ENCODE results near the gene WDR20.

The WDR20 gene

DNA sequence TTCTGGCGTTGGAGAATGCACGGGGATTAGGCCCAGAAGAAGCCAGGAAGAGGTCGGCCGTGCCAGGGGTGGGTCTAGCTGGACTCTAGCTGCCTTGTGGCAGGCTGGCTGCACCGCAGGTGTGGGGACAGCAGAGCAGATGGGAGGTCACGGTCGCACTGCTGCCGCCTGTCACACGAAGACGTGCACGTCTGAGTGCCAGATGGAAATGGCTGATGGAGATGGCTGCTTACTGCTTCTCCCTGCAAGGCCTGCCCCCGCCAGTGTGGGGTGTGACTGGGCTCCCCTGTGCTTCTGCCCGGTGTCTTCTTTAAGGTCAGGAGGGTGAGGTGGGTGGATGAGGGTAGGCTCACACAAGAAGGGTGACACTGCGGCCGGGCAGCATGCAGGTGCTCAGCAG lies 86.2 kb downstream of the WDR20 start:
- Histone ChIP-seq H3K9me3 (no peaks in the 10 kb centered on the region), H3K4me1 (ENCODE audit: control insufficient read depth in 1 of 2, insufficient read depth in 1 of 2, low read depth in 1 of 2, low read length in 1 of 2) (no peaks in the 10 kb centered on the region), H3K27me3 (no peaks in the 10 kb centered on the region), H3K36me3 (peaks cover 24% of the 10 kb centered on the region), H3K27ac (no peak overlapping the region), H3K4me3 (ENCODE audit: low read depth in 1 of 2, low read length in 1 of 2) (no peak overlapping the region)
- TF ChIP-seq, protein P1, sequence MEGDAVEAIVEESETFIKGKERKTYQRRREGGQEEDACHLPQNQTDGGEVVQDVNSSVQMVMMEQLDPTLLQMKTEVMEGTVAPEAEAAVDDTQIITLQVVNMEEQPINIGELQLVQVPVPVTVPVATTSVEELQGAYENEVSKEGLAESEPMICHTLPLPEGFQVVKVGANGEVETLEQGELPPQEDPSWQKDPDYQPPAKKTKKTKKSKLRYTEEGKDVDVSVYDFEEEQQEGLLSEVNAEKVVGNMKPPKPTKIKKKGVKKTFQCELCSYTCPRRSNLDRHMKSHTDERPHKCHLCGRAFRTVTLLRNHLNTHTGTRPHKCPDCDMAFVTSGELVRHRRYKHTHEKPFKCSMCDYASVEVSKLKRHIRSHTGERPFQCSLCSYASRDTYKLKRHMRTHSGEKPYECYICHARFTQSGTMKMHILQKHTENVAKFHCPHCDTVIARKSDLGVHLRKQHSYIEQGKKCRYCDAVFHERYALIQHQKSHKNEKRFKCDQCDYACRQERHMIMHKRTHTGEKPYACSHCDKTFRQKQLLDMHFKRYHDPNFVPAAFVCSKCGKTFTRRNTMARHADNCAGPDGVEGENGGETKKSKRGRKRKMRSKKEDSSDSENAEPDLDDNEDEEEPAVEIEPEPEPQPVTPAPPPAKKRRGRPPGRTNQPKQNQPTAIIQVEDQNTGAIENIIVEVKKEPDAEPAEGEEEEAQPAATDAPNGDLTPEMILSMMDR (IDR thresholded peaks at IDR 0.05), result no peak

DNA sequence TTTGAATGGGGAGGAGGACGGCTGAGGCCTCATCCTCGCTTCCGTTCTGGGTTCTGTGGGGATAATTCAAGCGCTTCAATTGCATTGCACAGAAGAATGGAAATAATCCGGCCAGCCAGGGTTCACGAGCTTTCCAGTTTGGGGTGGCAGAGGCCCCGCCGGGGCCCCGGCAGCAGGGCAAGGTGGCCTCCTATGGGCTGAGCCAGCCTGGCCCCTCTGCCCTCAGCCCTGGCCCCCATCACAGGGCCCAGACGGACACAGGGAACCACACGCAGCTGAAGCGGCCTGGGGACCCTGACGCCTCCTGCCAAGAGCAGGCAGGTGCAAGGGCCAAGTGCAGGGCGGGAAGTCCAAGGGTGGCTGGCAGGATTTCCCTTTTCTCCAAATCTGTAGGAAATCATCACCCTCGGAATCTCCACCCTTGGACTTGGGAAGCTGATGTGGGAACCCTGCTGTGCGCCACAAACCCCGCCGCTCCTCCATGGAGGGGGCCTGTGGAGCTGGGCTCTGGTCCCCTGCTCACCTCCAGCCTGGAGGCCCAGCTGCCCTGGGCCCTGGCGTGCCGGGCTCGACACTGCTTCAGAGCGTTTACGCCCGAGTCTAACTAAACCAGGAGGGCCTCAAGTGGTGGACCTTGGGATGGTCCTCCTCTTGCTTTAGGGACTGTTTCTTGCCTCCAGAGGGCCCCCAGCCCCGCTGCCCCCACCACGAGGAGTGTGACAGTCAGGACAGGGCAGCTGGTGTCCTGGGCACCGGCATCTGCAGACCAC lies 86.8 kb downstream of the WDR20 start:
- Histone ChIP-seq H3K27me3 (no peaks in the 10 kb centered on the region), H3K9me3 (no peaks in the 10 kb centered on the region), H3K36me3 (peaks cover 21% of the 10 kb centered on the region), H3K4me3 (ENCODE audit: low read depth in 1 of 2, low read length in 1 of 2) (no peak overlapping the region), H3K4me1 (ENCODE audit: control insufficient read depth in 1 of 2, insufficient read depth in 1 of 2, low read depth in 1 of 2, low read length in 1 of 2) (no peaks in the 10 kb centered on the region), H3K27ac (no peak overlapping the region)
- TF ChIP-seq, protein P1 (IDR thresholded peaks at IDR 0.05), result no peak

DNA sequence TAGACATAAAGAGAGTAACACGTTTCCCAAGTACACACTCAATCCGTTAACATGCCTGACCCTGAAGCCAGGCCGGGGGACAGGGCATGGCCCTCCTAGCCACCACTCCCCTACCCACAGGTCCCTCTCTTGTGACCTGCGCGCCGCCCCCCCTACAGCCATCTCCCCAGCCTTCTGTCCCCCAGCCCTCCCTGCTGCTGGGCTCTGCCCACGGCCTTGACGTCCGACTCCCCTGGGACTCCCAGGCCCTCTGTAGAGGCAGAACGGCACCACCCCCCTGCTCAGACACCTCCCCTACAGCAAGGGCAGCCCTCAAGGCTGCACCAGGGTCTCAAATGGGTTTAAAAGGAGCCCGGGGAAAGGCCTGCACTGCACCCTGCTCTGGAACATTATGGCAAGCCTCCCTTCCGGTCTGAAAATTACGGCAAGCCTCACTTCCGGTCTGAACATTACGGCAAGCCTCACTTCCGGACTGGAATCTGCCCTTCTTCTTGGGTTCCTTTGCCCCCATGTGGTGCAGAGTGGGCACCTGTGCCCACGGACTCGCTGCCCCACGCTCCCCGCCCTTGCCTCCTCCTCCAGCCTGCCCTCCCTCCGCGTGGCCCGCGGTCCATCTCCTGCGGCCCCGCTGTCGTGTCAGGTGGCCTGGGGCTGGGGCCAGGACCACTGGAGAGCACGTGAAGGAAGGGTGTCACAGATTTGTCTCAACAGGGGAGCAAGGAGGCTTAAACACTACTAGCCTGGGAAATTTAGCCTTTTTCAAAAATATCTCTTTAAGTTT lies 87.7 kb downstream of the WDR20 start:
- H3K27ac ChIP-seq, result no peak overlapping the region
- TF ChIP-seq, protein P1 (IDR thresholded peaks at IDR 0.05), result no peak
- H3K27me3 ChIP-seq, result no peaks in the 10 kb centered on the region
- no peak overlapping the region for H3K4me3 ChIP-seq (ENCODE audit: low read depth in 1 of 2, low read length in 1 of 2)
- peaks cover 14% of the 10 kb centered on the region for H3K36me3 ChIP-seq
- H3K4me1 ChIP-seq (ENCODE audit: control insufficient read depth in 1 of 2, insufficient read depth in 1 of 2, low read depth in 1 of 2, low read length in 1 of 2), result no peaks in the 10 kb centered on the region
- H3K9me3 ChIP-seq, result no peaks in the 10 kb centered on the region

DNA sequence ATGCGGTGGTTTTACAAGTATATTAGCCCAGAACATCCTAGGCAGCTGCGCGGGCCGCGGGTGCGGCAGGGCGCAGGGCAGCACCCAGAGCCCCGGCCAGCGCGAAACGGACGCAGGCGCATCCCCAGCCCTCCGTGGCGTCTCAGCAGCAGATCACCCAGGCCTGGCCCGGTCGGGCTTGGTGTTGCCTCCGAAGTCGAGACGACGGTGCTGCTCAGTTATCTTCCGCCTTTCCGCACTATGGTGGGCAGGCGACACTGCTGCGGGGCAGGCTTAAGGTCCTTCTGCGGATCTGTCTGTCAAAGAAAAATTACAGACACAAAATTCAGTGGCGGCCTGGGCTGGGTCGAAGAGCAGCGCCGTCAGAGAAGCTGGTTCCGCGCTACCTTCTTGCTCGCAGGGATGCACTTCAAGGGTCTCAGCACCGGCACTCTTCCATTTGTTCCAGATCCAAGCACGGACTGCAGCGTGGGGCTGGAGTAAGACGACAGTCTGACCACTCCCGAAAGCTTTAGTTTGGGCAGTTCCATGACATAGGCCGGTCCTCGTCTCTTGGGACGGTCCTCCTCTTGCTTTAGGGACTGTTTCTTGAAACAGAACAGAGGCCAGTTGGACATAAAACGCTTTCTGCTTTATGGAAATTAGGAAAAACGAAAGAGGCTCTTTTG lies 89.5 kb downstream of the WDR20 start:
- Histone ChIP-seq H3K9me3 (no peaks in the 10 kb centered on the region), H3K4me3 (ENCODE audit: low read depth in 1 of 2, low read length in 1 of 2) (no peak overlapping the region), H3K4me1 (ENCODE audit: control insufficient read depth in 1 of 2, insufficient read depth in 1 of 2, low read depth in 1 of 2, low read length in 1 of 2) (no peaks in the 10 kb centered on the region), H3K27me3 (no peaks in the 10 kb centered on the region), H3K27ac (no peak overlapping the region), H3K36me3 (peaks cover 8% of the 10 kb centered on the region)
- TF ChIP-seq, protein P1 (IDR thresholded peaks at IDR 0.05), result no peak

DNA sequence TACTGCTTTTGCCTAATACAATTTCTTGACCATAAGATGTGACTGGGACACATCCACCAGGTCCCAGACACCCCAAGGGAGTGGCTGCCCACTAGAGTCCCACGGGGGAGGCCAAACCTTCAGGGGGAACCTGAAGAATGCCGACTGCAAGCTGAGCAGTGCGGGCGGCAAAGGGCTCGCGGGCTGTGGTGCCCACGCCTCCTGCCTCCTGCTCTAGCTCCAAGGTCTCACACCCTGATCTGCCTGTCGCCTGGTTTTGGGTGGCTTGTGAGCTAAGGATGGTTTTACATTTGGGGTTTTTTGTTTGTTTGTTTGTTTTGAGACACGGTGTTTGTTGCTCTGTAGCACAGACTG lies 90.0 kb downstream of the WDR20 start:
- Histone ChIP-seq H3K9me3 (no peaks in the 10 kb centered on the region), H3K27me3 (no peaks in the 10 kb centered on the region), H3K4me1 (ENCODE audit: control insufficient read depth in 1 of 2, insufficient read depth in 1 of 2, low read depth in 1 of 2, low read length in 1 of 2) (no peaks in the 10 kb centered on the region), H3K36me3 (peaks cover 3% of the 10 kb centered on the region), H3K27ac (no peak overlapping the region), H3K4me3 (ENCODE audit: low read depth in 1 of 2, low read length in 1 of 2) (no peak overlapping the region)
- TF ChIP-seq, protein P1 (IDR thresholded peaks at IDR 0.05), result no peak

All from neutrophil (primary cell).